HG02798 (cell line): ENCODE data around the gene STT3B.
"Not testable (repeated sequence)": the region's sequence is repeated elsewhere in the genome, so short reads cannot be mapped to it uniquely, and the experiment has no call there.

Source experiments
- ATAC-seq: cut with Tn5 transposase; IDR thresholded peaks from one replicate; pipeline ENCODE4 v1.9.1; 2021; ENCODE audit warnings: mild to moderate bottlenecking; ENCODE audit not compliant: unreplicated experiment, poor library complexity

Gene STT3B

DNA sequence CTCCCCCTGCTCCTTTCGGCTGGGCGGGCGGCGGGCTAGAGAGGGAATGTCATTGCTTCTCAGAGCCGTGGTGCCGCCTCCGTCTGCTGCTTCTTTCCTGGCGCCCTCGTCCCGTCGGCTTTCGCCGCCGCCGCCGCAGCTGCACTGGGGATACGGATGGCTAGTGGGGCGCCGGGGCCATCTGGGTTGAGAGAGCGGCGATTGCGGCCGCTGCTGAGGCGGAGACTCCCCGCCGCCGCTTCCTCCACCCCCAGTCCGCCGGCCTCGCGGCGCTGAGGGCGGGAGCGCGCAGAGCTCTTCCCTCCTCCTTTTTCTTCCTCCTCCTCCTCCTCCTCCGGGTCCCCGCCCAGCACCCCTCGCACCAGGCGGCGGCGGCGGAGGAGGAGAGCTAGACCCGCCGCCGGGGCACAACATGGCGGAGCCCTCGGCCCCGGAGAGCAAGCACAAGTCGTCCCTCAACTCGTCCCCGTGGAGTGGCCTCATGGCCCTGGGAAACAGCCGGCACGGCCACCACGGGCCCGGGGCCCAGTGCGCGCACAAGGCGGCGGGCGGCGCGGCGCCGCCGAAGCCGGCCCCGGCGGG, at the start of gene STT3B:
Gene STT3B, plus strand, starts transcription at position 339 of the 582 bp plus-strand sequence. Its CDS starts 74 bp downstream, at position 413.
- ATAC-seq: peak; percentile 65

GRCh38 chr3:31483776-31484175, 48.9 kb upstream of the STT3B start:
- ATAC-seq: no peak

- ATAC-seq: no peak
These were observed 47.5 kb upstream of the STT3B start for GRCh38 chr3:31485196-31485595.

DNA sequence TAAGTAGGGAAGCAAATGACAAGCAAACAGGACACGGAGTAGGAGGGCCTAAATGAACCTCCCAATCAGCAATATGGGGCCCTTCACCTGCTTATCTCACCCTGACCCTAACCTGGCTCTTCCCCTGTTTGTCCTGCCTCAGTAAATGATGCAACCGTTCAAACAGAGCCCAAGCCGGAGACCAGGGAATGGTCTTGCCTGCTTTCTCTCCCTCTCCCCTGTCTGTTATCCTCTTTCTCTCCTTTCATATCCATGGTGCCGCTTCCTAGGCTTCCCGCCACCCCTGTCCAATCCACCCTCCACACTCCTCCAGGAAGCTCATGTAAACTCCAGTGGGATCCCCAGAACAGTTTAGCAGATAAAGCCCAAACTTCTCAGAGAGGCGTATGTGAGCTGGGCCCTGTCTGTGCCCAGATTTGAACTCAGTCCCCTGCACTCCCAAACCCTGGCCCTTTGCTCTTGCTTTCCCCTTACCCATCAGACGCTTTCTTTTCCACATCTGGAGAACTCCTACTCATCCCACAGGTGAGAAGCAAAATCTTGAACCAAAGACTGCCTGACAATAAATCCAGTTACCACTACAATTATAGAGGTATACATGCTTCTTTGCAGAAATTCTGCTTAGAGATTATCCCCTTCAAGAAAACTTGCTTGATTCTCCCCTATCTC, 45.7 kb upstream of the STT3B start:
- no peak for ATAC-seq

DNA sequence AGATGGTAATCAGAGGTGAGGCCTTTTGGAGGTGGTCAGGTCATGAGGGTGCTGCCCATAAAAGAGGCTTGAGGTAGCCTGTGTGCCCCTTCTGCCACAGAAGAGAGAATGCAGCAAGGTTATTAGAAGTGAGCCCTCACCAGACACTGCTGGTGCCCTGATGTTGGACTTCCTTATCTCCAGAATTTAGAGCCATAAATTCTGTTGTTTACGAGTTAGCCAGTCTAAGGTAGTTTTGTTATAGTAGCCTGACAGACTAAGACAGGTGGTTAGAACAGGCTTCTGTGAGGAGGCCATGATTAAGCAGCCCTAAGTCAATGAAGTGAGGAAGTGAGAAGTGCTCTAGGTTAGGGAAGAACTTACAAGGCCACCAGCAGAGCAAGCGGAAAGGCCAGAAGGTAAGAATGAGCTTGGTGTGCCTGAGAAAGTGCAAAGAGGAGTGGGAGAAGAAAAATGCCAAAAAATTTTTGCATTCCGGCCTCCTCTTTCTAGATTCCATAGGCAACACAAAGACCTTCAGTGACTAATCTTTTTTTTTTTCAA, 44.2 kb upstream of the STT3B start:
- ATAC-seq: no peak

GRCh38 chr3:31490502-31490901, 42.2 kb upstream of the STT3B start:
- ATAC-seq: no peak

DNA sequence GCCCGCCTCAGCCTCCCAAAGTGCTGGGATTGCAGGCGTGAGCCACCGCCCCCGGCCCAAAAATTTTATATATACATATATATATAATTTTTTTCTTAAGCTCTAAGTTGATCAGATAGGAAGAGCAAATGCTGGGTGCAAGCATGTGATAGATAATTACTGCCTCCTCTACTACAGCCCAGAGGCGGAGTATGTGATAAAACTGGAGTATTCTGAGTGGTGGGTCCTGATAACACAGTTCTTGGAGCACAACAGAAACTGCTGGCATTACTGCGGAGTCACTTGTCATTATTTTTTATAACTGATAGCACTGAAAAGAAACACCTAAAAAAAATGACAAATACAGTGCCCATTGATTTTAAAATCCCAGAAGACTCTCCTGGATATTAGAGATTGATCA, 41.1 kb upstream of the STT3B start:
- ATAC-seq: no peak

- ATAC-seq: no peak
These were observed 39.6 kb upstream of the STT3B start for GRCh38 chr3:31493149-31493548.

DNA sequence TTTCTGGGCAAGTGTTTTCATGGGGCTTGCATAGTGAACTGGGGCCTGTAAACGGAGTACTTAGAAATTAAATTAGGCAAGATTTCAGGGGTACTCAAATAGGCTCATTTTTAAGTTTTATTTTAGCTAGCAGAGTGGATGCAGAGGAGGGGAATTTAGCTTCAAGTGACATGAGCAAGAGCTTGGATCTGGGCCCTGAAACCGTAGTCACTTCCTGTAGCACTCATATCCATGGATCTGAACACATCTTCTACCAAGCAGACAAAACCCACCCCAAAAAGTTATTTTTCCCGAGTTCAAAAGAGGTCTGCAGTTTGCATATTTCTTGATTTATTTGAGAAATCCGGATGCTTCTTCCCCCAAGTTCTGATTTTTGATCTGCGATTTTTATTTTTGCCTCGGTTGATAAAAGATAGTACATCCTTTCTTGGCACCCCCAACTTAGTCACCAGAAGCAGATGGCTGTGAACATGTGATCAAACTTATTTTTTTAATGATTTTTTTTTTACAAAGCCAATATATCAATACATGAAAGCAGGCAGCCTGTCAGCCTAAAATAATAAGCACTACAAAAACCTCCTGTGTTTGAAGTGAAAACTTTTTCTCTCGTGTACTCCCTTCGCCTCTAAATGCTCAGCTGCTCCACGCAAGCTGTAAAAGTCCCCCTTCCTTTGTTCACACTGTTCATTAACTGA, 36.6 kb upstream of the STT3B start:
- no peak for ATAC-seq

- no peak for ATAC-seq
These were observed 33.9 kb upstream of the STT3B start for GRCh38 chr3:31498791-31499190.

DNA sequence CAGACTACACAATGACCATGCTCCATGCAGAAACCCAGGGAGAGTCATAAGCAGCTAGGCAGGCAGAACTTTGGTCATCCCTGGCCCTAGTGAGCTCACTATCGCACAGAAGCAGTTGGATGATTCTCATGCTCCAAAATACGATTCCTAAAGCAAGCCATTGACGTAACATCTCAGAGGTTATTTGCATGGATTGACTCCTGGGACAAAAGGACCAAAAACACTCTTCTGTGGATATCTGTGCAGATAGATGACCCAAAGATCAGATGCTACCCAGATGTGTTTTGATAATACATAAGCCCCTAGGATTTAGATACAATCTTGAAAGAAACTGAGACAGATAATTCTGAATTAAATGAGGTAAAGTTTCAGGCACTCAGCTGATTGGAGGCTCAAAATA, 33.4 kb upstream of the STT3B start:
- no peak for ATAC-seq

- no peak for ATAC-seq
These were observed 29.9 kb upstream of the STT3B start for GRCh38 chr3:31502803-31503221.

GRCh38 chr3:31503456-31503855, 29.3 kb upstream of the STT3B start:
- ATAC-seq: no peak

- no peak for ATAC-seq
These were observed 28.5 kb upstream of the STT3B start for GRCh38 chr3:31504230-31504629.

- no peak for ATAC-seq
These were observed 27.2 kb upstream of the STT3B start for GRCh38 chr3:31505371-31506048.

GRCh38 chr3:31506515-31506914, 26.2 kb upstream of the STT3B start:
- not testable (repeated sequence) for ATAC-seq

GRCh38 chr3:31508452-31509146, 24.1 kb upstream of the STT3B start:
- no peak for ATAC-seq

- ATAC-seq: no peak
These were observed 23.5 kb upstream of the STT3B start for GRCh38 chr3:31509147-31509728.

- no peak for ATAC-seq
These were observed 18.2 kb upstream of the STT3B start for GRCh38 chr3:31514570-31514969.
